DND-41 (cell line): ENCODE data around the gene OSBPL1A.

Experiments
- EZH2 ChIP-seq: IDR thresholded peaks from 3 replicates; pipeline ENCODE4 v1.6.1; 2012; ENCODE audit warnings: borderline replicate concordance, low read depth, mild to moderate bottlenecking, moderate library complexity, low read length, inconsistent platforms; ENCODE audit not compliant: severe bottlenecking
- TF ChIP-seq, protein P1 (sequence below): IDR thresholded peaks from 2 replicates; pipeline ENCODE4 v1.5.1; 2012; ENCODE audit warnings: borderline replicate concordance, low read length, moderate library complexity, mild to moderate bottlenecking; ENCODE audit not compliant: poor library complexity, severe bottlenecking; ENCODE audit errors: extremely low read depth

DNA sequence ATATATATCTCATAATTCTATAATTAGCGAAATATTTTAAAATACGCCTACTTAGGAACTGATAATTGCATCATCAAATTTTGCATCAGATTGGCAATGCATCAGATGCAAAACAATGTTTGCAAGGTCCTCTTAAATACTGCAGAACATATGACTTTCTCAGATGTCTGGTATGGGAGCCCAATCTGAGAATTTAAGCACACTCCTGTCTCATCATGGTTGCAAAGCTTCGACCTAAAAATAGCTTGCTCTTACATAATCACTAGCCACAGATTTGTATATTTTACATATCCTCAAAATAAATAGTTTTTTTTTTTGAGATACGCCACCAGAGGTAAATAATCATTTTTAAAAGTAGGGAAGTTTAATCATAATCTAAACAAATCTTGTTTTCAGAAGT is 135.5 kb downstream of the OSBPL1A start:
- TF ChIP-seq, protein P1, sequence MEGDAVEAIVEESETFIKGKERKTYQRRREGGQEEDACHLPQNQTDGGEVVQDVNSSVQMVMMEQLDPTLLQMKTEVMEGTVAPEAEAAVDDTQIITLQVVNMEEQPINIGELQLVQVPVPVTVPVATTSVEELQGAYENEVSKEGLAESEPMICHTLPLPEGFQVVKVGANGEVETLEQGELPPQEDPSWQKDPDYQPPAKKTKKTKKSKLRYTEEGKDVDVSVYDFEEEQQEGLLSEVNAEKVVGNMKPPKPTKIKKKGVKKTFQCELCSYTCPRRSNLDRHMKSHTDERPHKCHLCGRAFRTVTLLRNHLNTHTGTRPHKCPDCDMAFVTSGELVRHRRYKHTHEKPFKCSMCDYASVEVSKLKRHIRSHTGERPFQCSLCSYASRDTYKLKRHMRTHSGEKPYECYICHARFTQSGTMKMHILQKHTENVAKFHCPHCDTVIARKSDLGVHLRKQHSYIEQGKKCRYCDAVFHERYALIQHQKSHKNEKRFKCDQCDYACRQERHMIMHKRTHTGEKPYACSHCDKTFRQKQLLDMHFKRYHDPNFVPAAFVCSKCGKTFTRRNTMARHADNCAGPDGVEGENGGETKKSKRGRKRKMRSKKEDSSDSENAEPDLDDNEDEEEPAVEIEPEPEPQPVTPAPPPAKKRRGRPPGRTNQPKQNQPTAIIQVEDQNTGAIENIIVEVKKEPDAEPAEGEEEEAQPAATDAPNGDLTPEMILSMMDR: no peak
- no peak for TF ChIP-seq EZH2
